Kidney capillary endothelial cell (primary cell): ENCODE results near the gene TMSB15C.
"Not testable (repeated sequence)": the region's sequence is repeated elsewhere in the genome, so short reads cannot be mapped to it uniquely, and the experiment has no call there.

Source experiments
- DNase-seq: peaks from one replicate; pipeline ENCODE4 v3.0.0-alpha.2; 2018; ENCODE audit warnings: low spot score

Gene TMSB15C

DNA sequence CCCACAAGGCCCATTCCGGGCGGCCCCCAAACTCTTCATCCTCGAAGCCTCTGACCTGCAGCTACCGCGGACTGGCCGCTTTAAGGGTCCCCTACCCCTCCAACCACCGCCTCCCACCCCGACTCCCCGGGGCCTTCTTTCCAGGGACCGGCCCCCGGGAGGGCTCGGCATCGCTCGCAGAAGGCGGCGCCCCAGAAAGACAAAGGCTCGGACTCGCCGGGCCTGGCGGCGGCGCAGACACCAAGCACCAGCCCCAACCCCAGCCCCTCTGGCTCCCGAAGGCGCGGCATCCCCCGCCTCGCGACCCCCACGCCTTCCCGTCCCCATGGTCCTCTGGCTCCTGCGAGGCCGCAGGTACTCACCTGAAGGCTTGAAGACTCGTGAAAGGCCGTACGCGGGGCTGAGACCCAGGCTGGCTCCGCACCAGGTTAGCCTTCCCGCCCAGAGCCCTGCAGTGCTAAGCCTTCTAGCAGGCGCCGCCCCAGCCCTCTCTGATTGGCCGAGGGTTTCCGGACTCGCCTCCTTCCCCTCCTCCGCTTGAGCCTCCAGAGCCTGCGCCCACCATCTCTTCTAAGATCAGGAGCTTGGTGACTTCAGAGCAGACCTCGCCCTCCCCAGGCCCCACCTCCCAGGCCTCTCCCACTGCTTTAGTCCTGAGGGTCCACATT, at the start of gene TMSB15C:
TMSB15C (minus strand) TSS at position 459 of the 668 bp plus-strand sequence.
- DNase-seq, result not testable (repeated sequence)

GRCh38 chrX:104122829-104123228, 46.8 kb upstream of the TMSB15C start:
- DNase-seq, result no peak

DNA sequence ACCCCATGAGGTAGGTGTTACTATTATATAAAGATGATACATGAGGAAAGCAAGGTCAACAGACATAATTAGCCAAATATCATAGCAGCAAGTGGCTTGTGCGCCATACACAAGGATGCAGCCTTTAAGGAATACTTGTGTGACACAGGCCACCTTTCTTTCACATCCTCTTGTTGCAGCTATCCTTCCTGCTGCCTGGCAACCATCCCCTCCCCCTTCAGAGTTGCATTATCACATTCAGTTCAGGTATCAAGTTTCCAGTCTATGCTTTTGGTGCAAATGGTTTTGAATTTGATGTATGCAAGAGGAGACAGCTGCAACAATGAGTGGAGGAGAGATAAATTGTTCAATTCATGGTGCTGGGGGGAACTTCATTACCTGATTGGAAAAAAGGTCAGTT, 42.7 kb upstream of the TMSB15C start:
- no peak for DNase-seq

GRCh38 chrX:104117759-104118158, 41.7 kb upstream of the TMSB15C start:
- DNase-seq, result no peak

GRCh38 chrX:104113222-104113965, 37.4 kb upstream of the TMSB15C start:
- DNase-seq, result peak; percentile 23

DNA sequence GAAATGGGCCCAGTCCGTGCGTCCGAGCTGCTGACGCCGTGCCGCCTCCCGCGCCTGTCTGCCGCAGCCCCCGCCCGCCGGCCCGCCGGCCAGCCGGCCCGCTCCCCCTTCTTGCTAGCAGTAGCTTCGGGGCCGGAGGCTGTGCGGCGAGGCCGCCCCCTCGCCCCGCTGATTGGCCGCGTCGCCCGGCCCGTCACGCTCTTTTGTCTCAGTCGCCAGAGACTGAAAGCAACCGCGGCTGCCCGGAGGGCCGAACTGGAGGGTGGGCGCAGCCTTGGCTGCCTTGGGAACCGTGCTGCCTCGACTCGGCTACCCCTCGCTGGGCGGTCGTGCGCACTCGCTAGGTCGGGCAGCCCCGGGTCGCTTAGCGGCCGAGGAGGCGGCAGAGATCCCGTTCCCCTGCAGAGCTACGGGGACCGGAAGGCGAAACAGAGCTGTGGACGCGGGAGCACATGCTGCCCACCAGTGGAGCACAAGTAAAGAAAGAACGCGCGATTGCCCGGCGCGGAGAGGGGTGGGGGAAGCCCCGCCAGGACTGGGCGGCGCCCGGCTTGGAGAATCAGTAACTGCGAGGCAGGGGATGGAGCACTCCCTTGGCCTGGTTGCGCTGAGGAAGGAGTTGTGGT, 36.4 kb upstream of the TMSB15C start, which contains the start of gene ZCCHC18:
ZCCHC18 (plus strand) TSS at position 198 of the 626 bp plus-strand sequence. CDS start 1,589 bp downstream, outside the sequence.
- peak; percentile 25 for DNase-seq

DNA sequence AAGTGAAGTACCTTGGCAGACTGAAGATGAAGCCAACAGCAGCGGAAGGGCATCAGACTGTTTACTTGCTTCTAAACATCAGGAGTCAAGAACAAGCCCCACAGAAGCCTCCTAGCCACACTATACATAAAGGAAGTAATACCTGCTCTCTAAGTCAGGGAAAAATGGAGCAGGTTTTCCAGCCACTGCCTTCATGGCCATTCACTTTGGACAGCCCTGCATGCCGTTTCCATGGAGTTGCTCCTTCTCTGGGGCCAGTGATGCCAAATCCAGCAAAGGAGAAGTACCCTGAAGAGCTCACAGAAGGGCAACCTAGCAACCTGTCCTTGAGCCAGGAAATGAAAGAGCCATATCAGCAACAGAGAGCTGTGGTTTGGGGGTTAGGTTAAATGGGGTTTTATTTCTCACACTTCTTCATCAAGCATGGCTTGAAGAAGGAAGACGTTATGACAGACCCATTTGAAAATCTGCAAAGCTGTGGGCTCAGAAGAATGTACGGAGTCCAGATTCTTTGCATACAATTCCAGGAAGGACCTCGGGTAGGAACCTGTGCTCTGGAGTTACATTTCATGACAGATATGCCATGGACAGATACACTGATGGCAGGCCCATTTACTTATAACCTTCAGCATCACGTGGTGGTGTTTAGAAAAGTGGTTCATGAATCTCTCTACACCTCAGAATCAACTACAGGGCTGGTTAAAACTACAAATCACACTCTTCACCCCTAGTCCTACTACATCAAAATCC, 34.6 kb upstream of the TMSB15C start:
- not testable (repeated sequence) for DNase-seq

- no peak for DNase-seq
Observed at GRCh38 chrX:104108955-104109354, 32.9 kb upstream of the TMSB15C start.

- no peak for DNase-seq
Observed at GRCh38 chrX:104105330-104106262, 29.6 kb upstream of the TMSB15C start.

DNA sequence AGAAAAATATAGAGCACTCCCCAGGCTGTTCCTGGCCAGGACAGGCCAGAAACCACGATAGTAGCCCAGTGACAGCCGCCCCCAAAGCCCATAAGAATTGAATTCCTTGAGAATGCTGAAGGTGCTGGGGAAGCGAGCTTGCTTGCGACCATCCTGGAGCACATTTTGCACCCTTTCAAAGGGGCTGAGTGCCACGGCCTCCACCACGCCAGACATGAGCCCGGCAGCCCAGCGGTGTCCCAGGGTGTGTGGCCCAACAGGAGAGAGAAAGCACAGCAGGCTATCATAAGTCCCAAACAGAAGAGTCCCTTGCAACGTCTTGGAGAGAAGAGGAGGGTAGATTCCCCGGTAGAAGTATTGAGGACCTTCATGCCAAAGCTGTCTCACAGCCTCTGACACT, 28.6 kb upstream of the TMSB15C start:
- no peak for DNase-seq

- DNase-seq, result no peak
Observed at GRCh38 chrX:104098919-104099318, 22.9 kb upstream of the TMSB15C start.

- DNase-seq, result peak; percentile 58
Observed at GRCh38 chrX:104098151-104098808, 22.2 kb upstream of the TMSB15C start.

- no peak for DNase-seq
Observed at GRCh38 chrX:104085919-104086318, 9.9 kb upstream of the TMSB15C start.

DNA sequence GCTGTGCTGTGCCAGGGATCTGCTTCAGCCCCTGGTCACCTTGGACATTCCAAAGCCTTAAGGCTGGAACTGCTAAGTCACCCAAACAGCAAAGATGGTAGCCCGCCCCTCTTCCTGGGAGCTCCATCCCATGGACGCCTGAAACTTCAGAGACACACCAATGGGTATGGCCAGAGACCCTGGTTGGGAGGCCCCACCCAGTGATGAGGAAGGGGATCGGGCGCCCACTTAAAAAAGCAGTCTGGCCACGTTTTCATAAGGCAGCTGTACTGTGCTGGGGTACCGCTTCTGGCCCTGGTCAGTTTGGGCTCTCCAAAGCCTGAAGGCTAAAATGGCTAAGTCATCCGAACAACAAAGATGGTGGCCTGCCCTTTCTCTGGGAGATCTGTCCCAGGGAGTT, 9.4 kb upstream of the TMSB15C start:
- DNase-seq, result no peak

- DNase-seq, result no peak
Observed at GRCh38 chrX:104084534-104085277, 8.7 kb upstream of the TMSB15C start.

- no peak for DNase-seq
Observed at GRCh38 chrX:104084063-104084462, 8.0 kb upstream of the TMSB15C start.

GRCh38 chrX:104077854-104078253, 1.8 kb upstream of the TMSB15C start:
- not testable (repeated sequence) for DNase-seq

GRCh38 chrX:104062636-104063035, 13.4 kb downstream of the TMSB15C start:
- DNase-seq, result not testable (repeated sequence)

DNA sequence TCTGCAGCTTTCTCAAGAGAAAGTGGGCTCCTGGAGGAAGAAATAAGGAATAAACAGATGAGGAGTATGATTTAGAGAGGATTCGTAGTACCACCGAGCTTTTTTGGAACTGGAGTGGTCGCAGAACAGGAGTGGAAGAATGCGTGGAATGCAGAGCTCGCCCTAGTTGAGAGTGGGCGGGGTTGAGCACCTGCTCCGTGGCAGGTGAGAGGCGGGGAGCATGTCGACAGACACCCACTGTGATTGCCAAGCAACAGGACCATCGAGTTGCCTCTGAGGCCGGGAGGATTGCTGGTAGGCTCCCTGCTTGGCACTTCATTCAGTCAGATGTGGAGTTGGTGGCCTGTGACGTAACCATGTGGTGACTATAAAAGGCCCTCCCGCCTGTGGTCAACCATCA, 21.1 kb downstream of the TMSB15C start:
- not testable (repeated sequence) for DNase-seq

GRCh38 chrX:104047171-104047570, 28.9 kb downstream of the TMSB15C start:
- no peak for DNase-seq
